ENCODE data around the gene SDK1.
"Not testable (repeated sequence)": the region's sequence is repeated elsewhere in the genome, so short reads cannot be mapped to it uniquely, and the experiment has no call there.

SDK1 gene

GRCh38 chr7:4279216-4279615 is 978.2 kb downstream of the SDK1 start:
- peaks cover 8% of the 10 kb centered on the region for H3K9me3 Mint-ChIP-seq
- no peak for ATAC-seq
- H3K36me3 Mint-ChIP-seq (ENCODE audit: low read depth), result no peaks in the 10 kb centered on the region
- no peak for DNase-seq
- H3K4me1 Mint-ChIP-seq, result no peaks in the 10 kb centered on the region
- no peak overlapping the region for H3K27ac Mint-ChIP-seq
- peaks cover 4% of the 10 kb centered on the region for H3K27me3 Mint-ChIP-seq
- H3K4me3 Mint-ChIP-seq, result no peak overlapping the region

- H3K27ac Mint-ChIP-seq, result no peak overlapping the region
- H3K4me1 Mint-ChIP-seq, result no peaks in the 10 kb centered on the region
- H3K36me3 Mint-ChIP-seq (ENCODE audit: low read depth), result no peaks in the 10 kb centered on the region
- no peak overlapping the region for H3K4me3 Mint-ChIP-seq
- ATAC-seq, result no peak
- no peak for DNase-seq
- H3K9me3 Mint-ChIP-seq, result peaks cover 3% of the 10 kb centered on the region
- peaks cover 4% of the 10 kb centered on the region for H3K27me3 Mint-ChIP-seq
Measured at GRCh38 chr7:4281231-4281993, 980.4 kb downstream of the SDK1 start.

GRCh38 chr7:4282434-4283223 is 981.6 kb downstream of the SDK1 start:
- Mint-ChIP-seq H3K27ac (no peak overlapping the region), H3K4me1 (no peaks in the 10 kb centered on the region), H3K36me3 (ENCODE audit: low read depth) (no peaks in the 10 kb centered on the region), H3K9me3 (peaks cover 3% of the 10 kb centered on the region), H3K27me3 (peaks cover 4% of the 10 kb centered on the region), H3K4me3 (no peak overlapping the region)
- ATAC-seq, result no peak
- no peak for DNase-seq

- H3K36me3 Mint-ChIP-seq (ENCODE audit: low read depth), result no peaks in the 10 kb centered on the region
- H3K4me3 Mint-ChIP-seq, result no peak overlapping the region
- peaks cover 2% of the 10 kb centered on the region for H3K9me3 Mint-ChIP-seq
- DNase-seq (no peak), ATAC-seq (no peak)
- H3K27ac Mint-ChIP-seq, result no peak overlapping the region
- no peaks in the 10 kb centered on the region for H3K4me1 Mint-ChIP-seq
- peaks cover 7% of the 10 kb centered on the region for H3K27me3 Mint-ChIP-seq
Measured at GRCh38 chr7:4286351-4286750, 985.3 kb downstream of the SDK1 start.

GRCh38 chr7:4288791-4289394 is 987.8 kb downstream of the SDK1 start:
- ATAC-seq, result no peak
- no peak for DNase-seq
- Mint-ChIP-seq H3K36me3 (ENCODE audit: low read depth) (no peaks in the 10 kb centered on the region), H3K4me3 (no peak overlapping the region), H3K27me3 (peaks cover 3% of the 10 kb centered on the region), H3K9me3 (peaks cover 10% of the 10 kb centered on the region), H3K27ac (no peak overlapping the region), H3K4me1 (no peaks in the 10 kb centered on the region)

GRCh38 chr7:4297165-4297917 is 996.3 kb downstream of the SDK1 start:
- Mint-ChIP-seq H3K36me3 (ENCODE audit: low read depth) (no peaks in the 10 kb centered on the region), H3K4me3 (no peak overlapping the region), H3K4me1 (no peaks in the 10 kb centered on the region), H3K27ac (no peak overlapping the region), H3K9me3 (peaks cover 21% of the 10 kb centered on the region), H3K27me3 (peaks cover 6% of the 10 kb centered on the region)
- no peak for DNase-seq
- no peak for ATAC-seq

GRCh38 chr7:4297918-4298219 is 996.8 kb downstream of the SDK1 start:
- no peak overlapping the region for H3K4me3 Mint-ChIP-seq
- ATAC-seq (no peak), DNase-seq (no peak)
- peaks cover 21% of the 10 kb centered on the region for H3K9me3 Mint-ChIP-seq
- no peak overlapping the region for H3K27ac Mint-ChIP-seq
- peaks cover 6% of the 10 kb centered on the region for H3K27me3 Mint-ChIP-seq
- no peaks in the 10 kb centered on the region for H3K4me1 Mint-ChIP-seq
- H3K36me3 Mint-ChIP-seq (ENCODE audit: low read depth), result no peaks in the 10 kb centered on the region

- H3K27me3 Mint-ChIP-seq, result peaks cover 6% of the 10 kb centered on the region
- no peak for DNase-seq
- no peak for ATAC-seq
- H3K27ac Mint-ChIP-seq, result no peak overlapping the region
- no peaks in the 10 kb centered on the region for H3K4me1 Mint-ChIP-seq
- peaks cover 10% of the 10 kb centered on the region for H3K9me3 Mint-ChIP-seq
- H3K4me3 Mint-ChIP-seq, result no peak overlapping the region
- no peaks in the 10 kb centered on the region for H3K36me3 Mint-ChIP-seq (ENCODE audit: low read depth)
Measured at GRCh38 chr7:4299431-4299830, 998.4 kb downstream of the SDK1 start.

- DNase-seq (no peak), ATAC-seq (no peak)
- Mint-ChIP-seq H3K9me3 (no peaks in the 10 kb centered on the region), H3K27ac (no peak overlapping the region), H3K36me3 (ENCODE audit: low read depth) (no peaks in the 10 kb centered on the region), H3K4me1 (no peaks in the 10 kb centered on the region), H3K4me3 (no peak overlapping the region), H3K27me3 (no peaks in the 10 kb centered on the region)
Measured at GRCh38 chr7:4302203-4302905, 1001.3 kb downstream of the SDK1 start.

- Mint-ChIP-seq H3K36me3 (ENCODE audit: low read depth) (no peaks in the 10 kb centered on the region), H3K27me3 (no peaks in the 10 kb centered on the region), H3K4me3 (no peak overlapping the region), H3K27ac (no peak overlapping the region), H3K9me3 (no peaks in the 10 kb centered on the region), H3K4me1 (no peaks in the 10 kb centered on the region)
- DNase-seq, result no peak
- no peak for ATAC-seq
Measured at GRCh38 chr7:4307316-4308204, 1006.5 kb downstream of the SDK1 start.

GRCh38 chr7:4308205-4308590 is 1007.1 kb downstream of the SDK1 start:
- no peak overlapping the region for H3K4me3 Mint-ChIP-seq
- H3K4me1 Mint-ChIP-seq, result no peaks in the 10 kb centered on the region
- H3K9me3 Mint-ChIP-seq, result no peaks in the 10 kb centered on the region
- H3K27ac Mint-ChIP-seq, result no peak overlapping the region
- H3K36me3 Mint-ChIP-seq (ENCODE audit: low read depth), result no peaks in the 10 kb centered on the region
- ATAC-seq, result no peak
- H3K27me3 Mint-ChIP-seq, result no peaks in the 10 kb centered on the region
- DNase-seq, result no peak

GRCh38 chr7:4313911-4314310 is 1012.9 kb downstream of the SDK1 start:
- not testable (repeated sequence) for H3K27me3 Mint-ChIP-seq; ATAC-seq; H3K4me1 Mint-ChIP-seq; H3K4me3 Mint-ChIP-seq; H3K36me3 Mint-ChIP-seq (ENCODE audit: low read depth); H3K9me3 Mint-ChIP-seq; DNase-seq; H3K27ac Mint-ChIP-seq

GRCh38 chr7:4314316-4314715 is 1013.3 kb downstream of the SDK1 start:
- H3K4me1 Mint-ChIP-seq; ATAC-seq; H3K36me3 Mint-ChIP-seq (ENCODE audit: low read depth); H3K27me3 Mint-ChIP-seq; DNase-seq; H3K9me3 Mint-ChIP-seq; H3K27ac Mint-ChIP-seq; H3K4me3 Mint-ChIP-seq: not testable (repeated sequence)
